Neural progenitor cell (in vitro differentiated cells): ENCODE data around the gene LGALS14. TPM values are rescaled to one million over a fixed set of nuclear protein-coding genes. Genes with fewer than 3 reads are reported as not detected.

Experiments used
- DNase-seq: peaks from one replicate; pipeline ENCODE4 v3.0.0-alpha.2; 2016; ENCODE audit warnings: low spot score
- H2AFZ ChIP-seq: fragments of 200-600 bp; sonication (generic); replicated peaks from 2 replicates; pipeline ENCODE4 v1.6.1; 2016; ENCODE audit warnings: antibody characterized with exemption
- H3F3A ChIP-seq: fragments of 200-600 bp; sonication (generic); 2 replicates; pipeline ENCODE4 v1.6.1; 2016; ENCODE audit warnings: antibody characterized with exemption, low read depth
- H3K27ac ChIP-seq: fragments of 200-600 bp; sonication (generic); 2 replicates; pipeline ENCODE4 v1.5.1; 2016; ENCODE audit warnings: mild to moderate bottlenecking
- H3K27me3 ChIP-seq: fragments of 200-600 bp; sonication (generic); 2 replicates; pipeline ENCODE4 v1.6.1; 2016; ENCODE audit warnings: mild to moderate bottlenecking, moderate library complexity
- H3K36me3 ChIP-seq: fragments of 200-600 bp; sonication (generic); 2 replicates; pipeline ENCODE4 v1.5.1; 2016
- H3K4me1 ChIP-seq: fragments of 200-600 bp; sonication (generic); 2 replicates; pipeline ENCODE4 v1.6.1; 2016; ENCODE audit warnings: mixed run types
- H3K4me2 ChIP-seq: fragments of 200-600 bp; sonication (generic); 2 replicates; pipeline ENCODE4 v1.6.1; 2016
- H3K4me3 ChIP-seq: fragments of 200-600 bp; sonication (generic); 2 replicates; pipeline ENCODE4 v1.5.1; 2016
- H3K79me2 ChIP-seq: fragments of 200-600 bp; sonication (generic); 2 replicates; pipeline ENCODE4 v1.6.1; 2016; ENCODE audit warnings: low read depth
- H3K9ac ChIP-seq: fragments of 200-600 bp; sonication (generic); 2 replicates; pipeline ENCODE4 v1.6.1; 2016
- H3K9me3 ChIP-seq: fragments of 200-600 bp; sonication (generic); 2 replicates; pipeline ENCODE4 v1.5.1; 2016; ENCODE audit warnings: low read depth
- H4K20me1 ChIP-seq: fragments of 200-600 bp; sonication (generic); 2 replicates; pipeline ENCODE4 v1.6.1; 2016; ENCODE audit warnings: low read depth
- H3K27ac Mint-ChIP-seq: 3 replicates; pipeline ENCODE4 v1.8.0; 2021; ENCODE audit warnings: mixed read lengths
- H3K27me3 Mint-ChIP-seq: 2 replicates; pipeline ENCODE4 v1.8.0; 2022; ENCODE audit warnings: low read depth, mild to moderate bottlenecking, inconsistent platforms, moderate library complexity, mixed read lengths; ENCODE audit not compliant: insufficient read depth
- H3K36me3 Mint-ChIP-seq: 3 replicates; pipeline ENCODE4 v1.8.0; 2021; ENCODE audit warnings: mixed read lengths
- H3K4me1 Mint-ChIP-seq: 3 replicates; pipeline ENCODE4 v1.8.0; 2021; ENCODE audit warnings: mixed read lengths
- H3K4me3 Mint-ChIP-seq: 3 replicates; pipeline ENCODE4 v1.8.0; 2021; ENCODE audit warnings: mild to moderate bottlenecking, moderate library complexity, mixed read lengths
- H3K9me3 Mint-ChIP-seq: 3 replicates; pipeline ENCODE4 v1.8.0; 2020; ENCODE audit warnings: mixed read lengths
- CTCF ChIP-seq: fragments of 200-600 bp; sonication (generic); IDR thresholded peaks from 2 replicates; pipeline ENCODE4 v1.5.1; 2017; ENCODE audit warnings: antibody characterized with exemption, mild to moderate bottlenecking
- EZH2 ChIP-seq: fragments of 200-600 bp; sonication (generic); IDR thresholded peaks from 2 replicates; pipeline ENCODE4 v1.6.1; 2017; ENCODE audit warnings: antibody characterized with exemption, mild to moderate bottlenecking, moderate library complexity
- EZH2phosphoT487 ChIP-seq: fragments of 200-600 bp; sonication (generic); IDR thresholded peaks from 2 replicates; pipeline ENCODE4 v1.6.1; 2017; ENCODE audit warnings: antibody characterized with exemption
- total RNA-seq: library from RNA; depleted of rRNA; stranded (reverse); fragments of >200 nt; gene quantifications from 2 replicates; pipeline ENCODE4 v1.2.3, GENCODE V29; 2015; ENCODE audit warnings: low replicate concordance

Gene LGALS14
- total RNA-seq, 1 donor from 2014 or later = not detected

DNA sequence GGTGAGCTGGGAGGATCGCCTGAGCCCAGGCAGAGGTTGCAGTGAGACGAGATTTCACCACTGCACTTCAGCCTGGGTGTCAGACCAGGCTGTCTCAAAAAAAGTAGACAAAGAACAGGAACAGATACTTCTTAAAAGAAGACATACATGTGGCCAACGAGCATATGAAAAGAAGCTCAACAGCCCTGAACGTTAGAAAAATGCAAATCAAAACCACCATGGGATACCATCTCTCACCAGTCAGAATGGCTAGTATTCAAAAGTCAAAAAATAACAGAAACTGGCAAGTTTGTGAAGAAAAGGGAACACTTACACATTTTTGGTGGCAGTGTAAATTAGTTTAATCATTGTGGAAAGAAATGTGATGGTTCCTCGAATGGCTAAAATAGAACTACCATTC is 3.0 kb upstream of the LGALS14 start:
- peaks cover 7% of the 10 kb centered on the region for H3K27me3 Mint-ChIP-seq
- no peaks in the 10 kb centered on the region for H4K20me1 ChIP-seq

DNA sequence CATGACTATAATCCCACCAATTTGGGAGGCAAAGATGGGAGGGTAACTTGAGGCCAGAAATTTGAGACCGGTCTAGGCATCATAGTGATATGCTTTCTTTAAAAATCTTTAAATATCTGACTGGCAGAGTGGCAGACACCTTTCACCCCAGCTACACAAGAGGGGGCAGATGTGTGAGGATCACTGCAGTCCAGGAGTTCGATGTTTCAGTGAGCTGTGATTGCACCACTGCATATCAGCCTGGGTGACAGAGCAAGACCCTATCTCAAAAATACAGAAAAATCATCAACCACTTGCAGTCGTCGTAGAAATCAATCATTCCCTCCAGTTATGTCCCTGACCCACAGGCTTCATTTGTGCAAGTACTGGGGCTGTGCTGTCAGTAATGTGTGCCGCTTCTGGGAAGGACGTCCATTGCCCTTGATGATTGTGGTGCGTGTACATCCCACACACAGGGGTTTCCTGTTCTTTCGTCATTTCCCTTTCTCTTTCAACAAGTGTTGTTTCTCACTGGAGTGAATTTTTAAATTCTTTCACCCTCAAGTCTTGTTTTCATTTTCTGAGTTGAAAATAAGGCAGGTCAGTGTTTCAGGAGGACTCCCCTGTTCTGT is 1.4 kb downstream of the LGALS14 start:
- no peak for TF ChIP-seq EZH2phosphoT487
- TF ChIP-seq EZH2 = no peak
- TF ChIP-seq CTCF = no peak
- Mint-ChIP-seq H3K36me3 (no peaks in the 10 kb centered on the region), H3K4me3 (no peak overlapping the region), H3K4me1 (no peaks in the 10 kb centered on the region), H3K27ac (no peak overlapping the region), H3K27me3 (peaks cover 11% of the 10 kb centered on the region), H3K9me3 (no peaks in the 10 kb centered on the region)
- no peaks in the 10 kb centered on the region for H3K36me3 ChIP-seq
- H3K27me3 ChIP-seq = no peaks in the 10 kb centered on the region
- no peak for DNase-seq
- no peaks in the 10 kb centered on the region for H3K79me2 ChIP-seq
- no peak overlapping the region for H3K27ac ChIP-seq
- no peaks in the 10 kb centered on the region for H4K20me1 ChIP-seq
- H2AFZ ChIP-seq = no peak overlapping the region
- no peaks in the 10 kb centered on the region for H3K9me3 ChIP-seq
- H3K4me3 ChIP-seq = no peak overlapping the region
- no peak overlapping the region for H3K9ac ChIP-seq
- no peaks in the 10 kb centered on the region for H3K4me1 ChIP-seq
- H3K4me2 ChIP-seq = no peak overlapping the region
- no peaks in the 10 kb centered on the region for H3F3A ChIP-seq

More for the DNA sequence above, 3.0 kb upstream of the LGALS14 start:
- Mint-ChIP-seq H3K9me3 (no peaks in the 10 kb centered on the region), H3K36me3 (no peaks in the 10 kb centered on the region), H3K4me1 (no peaks in the 10 kb centered on the region), H3K4me3 (no peak overlapping the region), H3K27ac (no peak overlapping the region)
- no peak overlapping the region for H3K4me3 ChIP-seq
- no peak overlapping the region for H3K27ac ChIP-seq
- H2AFZ ChIP-seq = no peak overlapping the region
- no peaks in the 10 kb centered on the region for H3F3A ChIP-seq
- no peaks in the 10 kb centered on the region for H3K79me2 ChIP-seq
- DNase-seq = no peak
- no peaks in the 10 kb centered on the region for H3K9me3 ChIP-seq
- no peak for TF ChIP-seq EZH2phosphoT487
- no peak for TF ChIP-seq CTCF
- TF ChIP-seq EZH2 = no peak
- peaks cover 6% of the 10 kb centered on the region for H3K4me1 ChIP-seq
- H3K9ac ChIP-seq = no peak overlapping the region
- no peaks in the 10 kb centered on the region for H3K36me3 ChIP-seq
- H3K4me2 ChIP-seq = no peak overlapping the region
- H3K27me3 ChIP-seq = no peaks in the 10 kb centered on the region

DNA sequence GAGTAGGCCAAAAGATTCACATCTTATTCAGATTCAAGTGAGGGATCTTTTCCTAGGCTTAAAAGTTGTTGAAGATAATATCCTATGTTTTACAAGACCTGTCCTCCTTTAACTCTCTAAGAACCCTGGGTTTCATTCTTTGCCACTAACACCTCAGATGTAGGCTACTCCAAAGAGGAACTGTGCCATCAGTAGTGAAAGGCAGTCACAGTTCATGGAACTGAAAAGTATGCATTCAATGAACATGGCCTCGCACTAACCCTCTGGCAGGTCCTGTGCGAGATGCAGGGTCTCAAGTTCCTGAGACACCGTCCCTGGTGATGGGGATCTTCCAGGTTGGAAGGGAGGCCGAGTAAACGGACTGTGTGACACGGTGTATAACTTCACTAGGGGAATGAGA is 4.3 kb downstream of the LGALS14 start:
- Histone ChIP-seq H2AFZ (no peak overlapping the region), H3F3A (no peaks in the 10 kb centered on the region), H3K9ac (no peak overlapping the region), H3K79me2 (no peaks in the 10 kb centered on the region), H4K20me1 (no peaks in the 10 kb centered on the region), H3K4me3 (no peak overlapping the region), H3K27me3 (no peaks in the 10 kb centered on the region), H3K36me3 (no peaks in the 10 kb centered on the region), H3K4me1 (no peaks in the 10 kb centered on the region), H3K4me2 (no peak overlapping the region), H3K9me3 (no peaks in the 10 kb centered on the region), H3K27ac (no peak overlapping the region)
- Mint-ChIP-seq H3K27ac (no peak overlapping the region), H3K4me3 (no peak overlapping the region), H3K4me1 (no peaks in the 10 kb centered on the region), H3K9me3 (no peaks in the 10 kb centered on the region), H3K27me3 (peaks cover 11% of the 10 kb centered on the region), H3K36me3 (no peaks in the 10 kb centered on the region)
- TF ChIP-seq CTCF (no peak), EZH2phosphoT487 (no peak), EZH2 (no peak)
- DNase-seq = no peak
